Neural crest cell (in vitro differentiated cells): ENCODE measurements around the gene PCDH9. TPM values are rescaled to one million over a fixed set of nuclear protein-coding genes. Genes with fewer than 3 reads are reported as not detected.

Experiments used
- DNase-seq: peaks from one replicate; pipeline ENCODE4 v3.0.0; 2021; ENCODE audit warnings: low read depth, mixed read lengths, low spot score
- H3K27ac Mint-ChIP-seq: one replicate; pipeline ENCODE4 v1.8.0; 2021; ENCODE audit warnings: mild to moderate bottlenecking, mixed read lengths; ENCODE audit not compliant: unreplicated experiment
- H3K27me3 Mint-ChIP-seq: 2 replicates; pipeline ENCODE4 v1.8.0; 2021; ENCODE audit warnings: low read depth, mild to moderate bottlenecking, mixed read lengths
- H3K36me3 Mint-ChIP-seq: 2 replicates; pipeline ENCODE4 v1.8.0; 2021; ENCODE audit warnings: low read depth, mild to moderate bottlenecking, mixed read lengths
- H3K4me1 Mint-ChIP-seq: 2 replicates; pipeline ENCODE4 v1.8.0; 2021; ENCODE audit warnings: mixed read lengths
- H3K4me3 Mint-ChIP-seq: one replicate; pipeline ENCODE4 v1.8.0; 2021; ENCODE audit warnings: mild to moderate bottlenecking, mixed read lengths
- H3K9me3 Mint-ChIP-seq: 2 replicates; pipeline ENCODE4 v1.8.0; 2021; ENCODE audit warnings: mixed read lengths
- CTCF ChIP-seq: fragments of 200-600 bp; sonication (generic); conservative IDR thresholded peaks from 2 replicates; pipeline ENCODE4 v1.5.0; 2021; ENCODE audit warnings: antibody characterized with exemption, mild to moderate bottlenecking
- total RNA-seq: library from RNA; stranded (reverse); gene quantifications from 2 replicates; pipeline ENCODE4 v1.2.1, GENCODE V29; 2021

The PCDH9 gene
- total RNA-seq, 1 donor from 2014 or later, result 6.3 TPM

- Mint-ChIP-seq H3K4me1 (no peaks in the 10 kb centered on the region), H3K36me3 (no peaks in the 10 kb centered on the region), H3K4me3 (no peak overlapping the region), H3K27me3 (peaks cover 2% of the 10 kb centered on the region), H3K27ac (no peak overlapping the region), H3K9me3 (no peaks in the 10 kb centered on the region)
- TF ChIP-seq CTCF, result no peak
- DNase-seq, result no peak
These were observed 30.0 kb downstream of the PCDH9 start for GRCh38 chr13:67200183-67200582.

DNA sequence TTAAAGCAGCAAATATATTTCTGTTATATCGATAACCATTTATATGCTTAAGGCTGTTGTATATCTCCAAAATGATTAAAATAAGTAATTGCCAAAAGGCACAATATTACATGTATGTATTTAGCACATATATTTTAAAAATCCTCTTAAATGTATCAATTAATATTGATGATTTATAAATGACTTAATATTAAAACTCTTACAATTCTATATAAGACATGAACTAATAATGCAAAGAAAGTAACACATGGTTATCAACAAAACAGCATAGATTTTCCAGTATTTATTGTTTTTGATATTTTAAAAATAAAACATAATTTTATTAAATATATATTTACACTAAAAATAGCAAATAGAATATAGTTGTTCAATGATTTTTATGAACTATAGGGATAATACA lies 32.4 kb downstream of the PCDH9 start:
- H3K4me1 Mint-ChIP-seq, result no peaks in the 10 kb centered on the region
- H3K27ac Mint-ChIP-seq, result no peak overlapping the region
- peaks cover 18% of the 10 kb centered on the region for H3K27me3 Mint-ChIP-seq
- H3K4me3 Mint-ChIP-seq, result no peak overlapping the region
- no peaks in the 10 kb centered on the region for H3K9me3 Mint-ChIP-seq
- no peaks in the 10 kb centered on the region for H3K36me3 Mint-ChIP-seq
- no peak for DNase-seq
- no peak for TF ChIP-seq CTCF

GRCh38 chr13:67193979-67194378 lies 36.2 kb downstream of the PCDH9 start:
- H3K36me3 Mint-ChIP-seq, result no peaks in the 10 kb centered on the region
- H3K9me3 Mint-ChIP-seq, result no peaks in the 10 kb centered on the region
- H3K4me1 Mint-ChIP-seq, result no peaks in the 10 kb centered on the region
- DNase-seq, result no peak
- TF ChIP-seq CTCF, result no peak
- H3K4me3 Mint-ChIP-seq, result no peak overlapping the region
- no peak overlapping the region for H3K27ac Mint-ChIP-seq
- peaks cover 22% of the 10 kb centered on the region for H3K27me3 Mint-ChIP-seq

DNA sequence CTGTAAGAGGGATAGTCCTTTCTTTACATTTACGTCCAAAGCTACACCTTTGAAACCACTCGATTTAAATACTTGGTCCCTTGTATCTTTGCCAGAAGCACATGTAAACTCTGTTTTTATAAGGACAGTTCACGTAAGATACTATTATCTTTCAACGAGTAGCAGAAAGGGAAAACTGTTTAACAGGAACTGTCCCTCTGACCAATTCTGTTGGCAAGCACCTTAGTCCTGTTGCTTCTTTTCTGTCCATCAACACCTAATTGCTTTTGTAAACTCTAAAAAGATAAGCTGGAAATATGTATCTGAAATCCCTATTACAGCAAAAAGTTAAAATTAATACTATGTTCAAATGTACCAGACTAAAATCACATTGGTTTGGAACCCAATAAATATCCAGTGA lies 37.4 kb downstream of the PCDH9 start:
- Mint-ChIP-seq H3K36me3 (no peaks in the 10 kb centered on the region), H3K4me1 (no peaks in the 10 kb centered on the region), H3K9me3 (no peaks in the 10 kb centered on the region), H3K4me3 (no peak overlapping the region), H3K27me3 (peaks cover 22% of the 10 kb centered on the region), H3K27ac (no peak overlapping the region)
- no peak for TF ChIP-seq CTCF
- no peak for DNase-seq

- no peaks in the 10 kb centered on the region for H3K27me3 Mint-ChIP-seq
- H3K9me3 Mint-ChIP-seq, result no peaks in the 10 kb centered on the region
- no peak for DNase-seq
- TF ChIP-seq CTCF, result no peak
- no peak overlapping the region for H3K4me3 Mint-ChIP-seq
- H3K4me1 Mint-ChIP-seq, result peaks cover 7% of the 10 kb centered on the region
- H3K27ac Mint-ChIP-seq, result no peak overlapping the region
- no peaks in the 10 kb centered on the region for H3K36me3 Mint-ChIP-seq
These were observed 43.1 kb downstream of the PCDH9 start for GRCh38 chr13:67186995-67187569.
